Endothelial cell of umbilical vein (primary cell): Measurements from ENCODE around the gene SRSF1. TPM values are rescaled to one million over a fixed set of nuclear protein-coding genes. Genes with fewer than 3 reads are reported as not detected.

Experiments
- BruUV-seq: library from RNA; stranded (reverse); fragments of 400-500 nt; replicated peaks from 2 replicates; lab custom pipeline; 2021; lab: Mats Ljungman, UMichigan
- CTCF ChIA-PET: fragments of 300-600, 350-600 bp; sonication (Branson Sonifier 250); formaldehyde crosslinking; loops from one replicate; lab custom pipeline; 2021; ENCODE audit warnings: antibody characterized with exemption, inconsistent platforms; lab: Charles Lee
- POLR2A ChIA-PET: fragments of 300-600, 350-600 bp; sonication (Branson Sonifier 250); formaldehyde crosslinking; loops from one replicate; lab custom pipeline; 2021; ENCODE audit warnings: antibody characterized with exemption, inconsistent platforms; lab: Charles Lee
- DNase-seq: peaks from one replicate; pipeline ENCODE4 v3.0.0-alpha.2; 2011; ENCODE audit warnings: low read depth, low spot score
- FAIRE-seq: peaks from 2 replicates; lab custom pipeline; 2011; peaks lifted over from hg19 to GRCh38; lab: Jason Lieb, UNC
- H2AFZ ChIP-seq: 2 replicates; pipeline ENCODE4 v1.6.0; 2012; ENCODE audit warnings: low read depth, low read length, control low read depth, inconsistent platforms
- H3K27ac ChIP-seq: 2 replicates; pipeline ENCODE4 v1.5.1; 2011; ENCODE audit warnings: low read depth, mild to moderate bottlenecking, control low read depth, low read length, moderate library complexity; ENCODE audit not compliant: insufficient read depth
- H3K27me3 ChIP-seq, 2 experiments: 2 replicates each; pipeline versions ENCODE4 v1.6.0 to v1.6.1; 2011; ENCODE audit warnings: low read length in 2 of 2, mixed read lengths in 1 of 2; ENCODE audit not compliant: control insufficient read depth in 2 of 2, insufficient read depth in 2 of 2
- H3K36me3 ChIP-seq, 2 experiments: 2 replicates in 1 of 2; 3 replicates in 1 of 2; pipeline ENCODE4 v1.5.1; 2011; ENCODE audit warnings: low read length in 2 of 2, mild to moderate bottlenecking in 1 of 2, moderate library complexity in 1 of 2; ENCODE audit not compliant: control insufficient read depth in 2 of 2, insufficient read depth in 2 of 2; ENCODE audit errors: extremely low read depth in 1 of 2
- H3K4me1 ChIP-seq: 3 replicates; pipeline ENCODE4 v1.5.1; 2011; ENCODE audit warnings: mild to moderate bottlenecking, low read length; ENCODE audit not compliant: control insufficient read depth, insufficient read depth; ENCODE audit errors: extremely low read depth
- H3K4me2 ChIP-seq: 2 replicates; pipeline ENCODE4 v1.6.1; 2011; ENCODE audit warnings: low read length, control low read depth, mixed read lengths; ENCODE audit not compliant: insufficient read depth
- H3K4me3 ChIP-seq, 3 experiments: fragments of 200-600 bp in 1 of 3; sonication (generic), shearing (Covaris generic) in 1 of 3; replicated peaks in 1 of 3; 2 replicates each; pipeline ENCODE4 v1.5.1; 2011 to 2016; ENCODE audit warnings: control low read depth in 3 of 3, low read length in 3 of 3, mild to moderate bottlenecking in 2 of 3, inconsistent platforms in 1 of 3, low read depth in 1 of 3, moderate library complexity in 1 of 3; ENCODE audit not compliant: insufficient read depth in 1 of 3
- H3K79me2 ChIP-seq: 2 replicates; pipeline ENCODE4 v1.6.0; 2012; ENCODE audit warnings: low read length, inconsistent platforms; ENCODE audit not compliant: control insufficient read depth, insufficient read depth
- H3K9ac ChIP-seq: replicated peaks from 2 replicates; pipeline ENCODE3; 2011; ENCODE audit warnings: low read length, control low read depth; ENCODE audit not compliant: insufficient read depth; ENCODE audit errors: extremely low read depth
- H3K9me1 ChIP-seq: replicated peaks from 3 replicates; pipeline ENCODE4 v1.6.0; 2011; ENCODE audit warnings: mild to moderate bottlenecking, low read length; ENCODE audit not compliant: control insufficient read depth, insufficient read depth; ENCODE audit errors: extremely low read depth
- H3K9me3 ChIP-seq: replicated peaks from 2 replicates; pipeline ENCODE4 v1.5.1; 2012; ENCODE audit warnings: low read length, inconsistent platforms; ENCODE audit not compliant: control insufficient read depth, insufficient read depth
- H4K20me1 ChIP-seq: replicated peaks from 2 replicates; pipeline ENCODE3; 2011; ENCODE audit warnings: mild to moderate bottlenecking, low read length; ENCODE audit not compliant: control insufficient read depth, insufficient read depth; ENCODE audit errors: extremely low read depth
- CTCF ChIP-seq, 2 donors: IDR thresholded peaks; 1 replicate in 1 of 2; 2 replicates in 1 of 2; pipeline ENCODE4 v1.5.1; 2011; ENCODE audit warnings: low read length in 2 of 2, mild to moderate bottlenecking in 2 of 2, moderate library complexity in 2 of 2, control low read depth in 1 of 2, inconsistent platforms in 1 of 2, low read depth in 1 of 2; ENCODE audit not compliant: insufficient read depth in 1 of 2; ENCODE audit errors: extremely low read depth in 1 of 2
- EZH2 ChIP-seq: IDR thresholded peaks from 2 replicates; pipeline ENCODE4 v1.6.1; 2012; ENCODE audit warnings: borderline replicate concordance, low read depth, mild to moderate bottlenecking, moderate library complexity, low read length, inconsistent platforms; ENCODE audit not compliant: severe bottlenecking
- FOS ChIP-seq: IDR thresholded peaks from 2 replicates; pipeline ENCODE4 v1.6.1; 2011; ENCODE audit warnings: mild to moderate bottlenecking, low read length, moderate library complexity, borderline replicate concordance; ENCODE audit not compliant: insufficient read depth
- GATA2 ChIP-seq: IDR thresholded peaks from 2 replicates; pipeline ENCODE4 v1.7.0; 2011; ENCODE audit warnings: low read depth, mild to moderate bottlenecking, moderate library complexity, mixed read lengths, low read length; ENCODE audit not compliant: insufficient read length, insufficient read depth
- JUN ChIP-seq: IDR thresholded peaks from 2 replicates; pipeline ENCODE4 v1.6.1; 2011; ENCODE audit warnings: borderline replicate concordance, low read depth; ENCODE audit not compliant: insufficient read length, insufficient read depth
- MAX ChIP-seq: IDR thresholded peaks from 2 replicates; pipeline ENCODE4 v1.6.1; 2011; ENCODE audit not compliant: insufficient read depth, insufficient read length
- MYC ChIP-seq: IDR thresholded peaks from one replicate; pipeline ENCODE4 v1.6.1; 2011; ENCODE audit warnings: mild to moderate bottlenecking, low read depth, low read length
- POLR2A ChIP-seq: IDR thresholded peaks from 2 replicates; pipeline ENCODE4 v1.6.1; 2012; ENCODE audit warnings: low read depth, mild to moderate bottlenecking, control low read depth, low read length
- POLR2AphosphoS5 ChIP-seq: IDR thresholded peaks from 2 replicates; pipeline ENCODE4 v1.6.1; 2012; ENCODE audit warnings: low read depth, mild to moderate bottlenecking, control low read depth, low read length, moderate library complexity; ENCODE audit not compliant: insufficient read depth
- dilution Hi-C: fragments of 300-500 bp; cut with MboI; formaldehyde crosslinking; loops from one replicate; pipeline ENCODE4 v1.15.0; 2019; ENCODE audit warnings: low sequenced_read_pairs; ENCODE audit not compliant: extremely low pct_ligation_motif_present
- intact Hi-C: fragments of 100-400 bp; cut with micrococcal nuclease; formaldehyde crosslinking; loops from one replicate; pipeline ENCODE4 v1.10.0; 2022
- polyA plus RNA-seq, 4 experiments: library from polyadenylated mRNA; depleted of rRNA in 3 of 4; stranded (reverse) in 3 of 4; unstranded in 1 of 4; fragments of >200 nt; gene quantifications; 2 replicates each; pipeline versions ENCODE4 v1.2.1 to v1.2.3, GENCODE V29; 2011 to 2012; ENCODE audit warnings: missing spikeins in 1 of 4
- total RNA-seq: library from RNA; stranded (reverse); gene quantifications from 2 replicates; pipeline ENCODE4 v1.2.3, GENCODE V29; 2021

The SRSF1 gene
- total and polyA plus RNA-seq, 2 donors (not counting 3 experiments of a cell fraction or from before 2014, with no cell fraction given), result 133 to 316 TPM

- no peaks in the 10 kb centered on the region for H3K9me3 ChIP-seq
- H3K27ac ChIP-seq, result no peak overlapping the region
- dilution Hi-C loops (loop anchor here (25.0 kb wide), 1 partner anchor 121 kb away; the partner anchor contains the start of gene MRPS23), intact Hi-C loops (no loop called here)
- H3K4me1 ChIP-seq, result peaks cover 22% of the 10 kb centered on the region
- TF ChIP-seq CTCF (IDR thresholded peaks at IDR 0.05; ENCODE audit: extremely low read depth in 1 of 2, insufficient read depth in 1 of 2, low read depth in 1 of 2, low read length in 2 of 2), result no peak
- no peak for TF ChIP-seq MYC
- TF ChIP-seq FOS, result no peak
- no peak for TF ChIP-seq POLR2AphosphoS5
- TF ChIP-seq EZH2, result no peak
- no peak for TF ChIP-seq MAX
- TF ChIP-seq GATA2, result no peak
- no peak for TF ChIP-seq POLR2A
- no peak for TF ChIP-seq JUN
- H3K4me2 ChIP-seq, result peak overlapping the region; percentile 4
- DNase-seq (no peak), FAIRE-seq (no peak)
- H4K20me1 ChIP-seq, result no peaks in the 10 kb centered on the region
- no peak overlapping the region for H3K9ac ChIP-seq
- POLR2A ChIA-PET, result no interaction called here
- peaks cover 9 to 14% of the 10 kb centered on the region in 2 experiments for H3K36me3 ChIP-seq
- H3K9me1 ChIP-seq, result no peaks in the 10 kb centered on the region
- CTCF ChIA-PET, result interaction anchor here (0.7 to 1.3 kb wide), 2 partner anchors 16 to 125 kb away, joined by 4 to 7 read pairs; no protein-coding TSS in a partner anchor
- no peaks in the 10 kb centered on the region for H3K27me3 ChIP-seq
- no peak overlapping the region for H3K4me3 ChIP-seq
- peaks cover 70% of the 10 kb centered on the region for H3K79me2 ChIP-seq
- BruUV-seq, result no TSS peak
- no peak overlapping the region for H2AFZ ChIP-seq
These were observed 23.6 kb downstream of the SRSF1 start for GRCh38 chr17:57983446-57983845.
